K562 (cell line): ENCODE data around the gene SFXN5. TPM values are rescaled to one million over a fixed set of nuclear protein-coding genes. Genes with fewer than 3 reads are reported as not detected.
A peak's percentile ranks its signal among the peaks of the same experiment; 100 is the strongest.

Experiments
- ATAC-seq: fragments of 200-7000 bp; cut with Tn5 transposase; 3 replicates; pipeline ENCODE4 v1.9.1; 2020; ENCODE audit warnings: moderate library complexity
- BruUV-seq: library from RNA; stranded (reverse); fragments of 400-500 nt; replicated peaks from 2 replicates; lab custom pipeline; 2021; lab: Mats Ljungman, UMichigan
- CTCF ChIA-PET: fragments of 300-600 bp; formaldehyde crosslinking; extraction: SDS; loops from one replicate; lab custom pipeline; 2021; ENCODE audit warnings: low intra/inter-chr PET ratio; lab: Yijun Ruan, JAX
- POLR2A ChIA-PET: fragments of 300-600, 350-650 bp; sonication (Branson Sonifier 250); formaldehyde crosslinking; extraction: SDS; loops from one replicate; lab custom pipeline; 2021; ENCODE audit warnings: antibody characterized with exemption, inconsistent platforms; lab: Yijun Ruan, JAX
- DNase-seq, 4 experiments: peaks; one replicate each; pipeline versions ENCODE4 v3.0.0 to v3.0.0-alpha.2; 2011 to 2018; ENCODE audit warnings: low spot score in 3 of 4, mixed read lengths in 3 of 4; ENCODE audit errors: extremely low read depth in 1 of 4
- FAIRE-seq: peaks from 2 replicates; lab custom pipeline; 2011; peaks lifted over from hg19 to GRCh38; lab: Jason Lieb, UNC
- H2AFZ ChIP-seq: 2 replicates; pipeline ENCODE4 v1.6.0; 2011; ENCODE audit warnings: low read depth, low read length, control low read depth, inconsistent platforms
- H3K27ac ChIP-seq: fragments of 200-600 bp; 3 replicates; pipeline ENCODE4 v1.8.0; 2011; ENCODE audit warnings: low read depth, mild to moderate bottlenecking, control low read depth, inconsistent platforms, low read length, moderate library complexity, mixed read lengths; ENCODE audit errors: extremely low read depth
- H3K27me3 ChIP-seq, 2 experiments: fragments of 300-600 bp in 1 of 2; 2 replicates in 1 of 2; 3 replicates in 1 of 2; pipeline versions ENCODE4 v1.6.0 to v1.8.0; 2011; ENCODE audit warnings: inconsistent platforms in 2 of 2, low read length in 2 of 2, mild to moderate bottlenecking in 1 of 2, mixed read lengths in 1 of 2, moderate library complexity in 1 of 2; ENCODE audit not compliant: control insufficient read depth in 2 of 2, insufficient read depth in 2 of 2
- H3K36me3 ChIP-seq: fragments of 300-600 bp; 3 replicates; pipeline ENCODE4 v1.8.0; 2011; ENCODE audit warnings: mild to moderate bottlenecking, low read length, inconsistent platforms; ENCODE audit not compliant: control insufficient read depth, insufficient read depth
- H3K4me1 ChIP-seq, 2 experiments: fragments of 200-600 bp in 1 of 2; replicated peaks in 1 of 2; 2 replicates in 1 of 2; 3 replicates in 1 of 2; pipeline versions ENCODE4 v1.5.1 to v1.8.0; 2011; ENCODE audit warnings: inconsistent platforms in 2 of 2, low read length in 2 of 2, mild to moderate bottlenecking in 1 of 2, mixed read lengths in 1 of 2, moderate library complexity in 1 of 2; ENCODE audit not compliant: control insufficient read depth in 2 of 2, insufficient read depth in 2 of 2
- H3K4me2 ChIP-seq: 2 replicates; pipeline ENCODE4 v1.6.1; 2011; ENCODE audit warnings: low read length, control low read depth, inconsistent platforms, mixed read lengths; ENCODE audit not compliant: insufficient read depth
- H3K4me3 ChIP-seq: fragments of 200-600 bp; sonication (generic), shearing (Covaris generic); 2 replicates; pipeline ENCODE4 v1.5.1; 2016; ENCODE audit warnings: control low read depth, inconsistent platforms
- H3K79me2 ChIP-seq: fragments of 200-600 bp; 3 replicates; pipeline ENCODE4 v1.8.0; 2011; ENCODE audit warnings: low read length, inconsistent platforms; ENCODE audit not compliant: control insufficient read depth, insufficient read depth
- H3K9ac ChIP-seq, 2 experiments: 2 replicates each; pipeline versions ENCODE4 v1.6.0 to v1.6.1; 2011; ENCODE audit warnings: low read depth in 2 of 2, low read length in 2 of 2, control low read depth in 1 of 2, inconsistent platforms in 1 of 2, mild to moderate bottlenecking in 1 of 2, mixed read lengths in 1 of 2; ENCODE audit not compliant: insufficient read depth in 1 of 2
- H3K9me1 ChIP-seq: one replicate; pipeline ENCODE4 v1.6.0; 2011; ENCODE audit warnings: inconsistent platforms, mild to moderate bottlenecking, low read length, moderate library complexity; ENCODE audit not compliant: control insufficient read depth, insufficient read depth
- H3K9me3 ChIP-seq: replicated peaks from 2 replicates; pipeline ENCODE4 v1.5.1; 2011; ENCODE audit warnings: low read depth, low read length, inconsistent platforms; ENCODE audit not compliant: control insufficient read depth, insufficient read depth
- H4K20me1 ChIP-seq: replicated peaks from 2 replicates; pipeline ENCODE4 v1.6.1; 2011; ENCODE audit warnings: low read length, inconsistent platforms, mixed read lengths; ENCODE audit not compliant: control insufficient read depth, insufficient read depth
- HDGF ChIP-seq: fragments of 450-650 bp; IDR thresholded peaks from 2 replicates; pipeline ENCODE4 v1.6.1; 2016
- NRF1 ChIP-seq, 2 experiments: fragments of 450-650 bp; IDR thresholded peaks in 1 of 2; conservative IDR thresholded peaks in 1 of 2; 2 replicates each; pipeline ENCODE4 v1.6.1; 2014; ENCODE audit warnings: mild to moderate bottlenecking in 2 of 2
- SIX5 ChIP-seq, 2 experiments: IDR thresholded peaks; 2 replicates each; pipeline ENCODE4 v1.6.1; 2011; ENCODE audit warnings: low read length in 2 of 2, borderline replicate concordance in 1 of 2, low read depth in 1 of 2, mild to moderate bottlenecking in 1 of 2, moderate library complexity in 1 of 2; ENCODE audit not compliant: insufficient read depth in 1 of 2
- SOX6 ChIP-seq: fragments of 450-650 bp; IDR thresholded peaks from 2 replicates; pipeline ENCODE4 v1.6.1; 2014; ENCODE audit warnings: mild to moderate bottlenecking
- ZC3H8 ChIP-seq: fragments of 450-650 bp; IDR thresholded peaks from 2 replicates; pipeline ENCODE4 v1.6.1; 2017
- WGBS: fragments of 100-300 bp; shearing (Covaris generic); methylation state at CpG from one replicate; pipeline ENCODE4 v1.1.6; 2016; ENCODE audit warnings: low coverage, mixed read lengths; ENCODE audit not compliant: insufficient coverage; ENCODE audit errors: missing lambda C conversion rate; 5-methylcytosine and 5-hydroxymethylcytosine counted together
- in situ Hi-C: fragments of 300-500 bp; cut with MboI; formaldehyde crosslinking; loops from 4 replicates; pipeline ENCODE4 v1.15.0; 2018; ENCODE audit warnings: inconsistent platforms, mixed read lengths
- intact Hi-C: fragments of 100-400 bp; cut with micrococcal nuclease; formaldehyde crosslinking; loops from 2 replicates; pipeline ENCODE4 v1.14.2; 2022
- polyA plus RNA-seq, 8 experiments: library from polyadenylated mRNA; depleted of rRNA in 4 of 8; stranded (reverse) in 5 of 8; unstranded in 3 of 8; fragments of >200 nt; fragmentation: Nextera tagmentation in 2 of 8; fragmentation: Illumina TruSeq in 1 of 8; extraction: Ambion mirVana in 2 of 8; extraction: Trizol in 1 of 8; gene quantifications; 2 replicates each; pipeline versions ENCODE4 v1.2.1 to v1.2.3, GENCODE V29; 2011 to 2014; ENCODE audit warnings: inconsistent platforms in 1 of 8, missing spikeins in 1 of 8
- total RNA-seq, 7 experiments: library from RNA; depleted of rRNA in 6 of 7; stranded (reverse); fragments of >200 nt in 6 of 7; fragmentation: Illumina TruSeq in 2 of 7; extraction: Trizol in 2 of 7; gene quantifications; 2 replicates each; pipeline versions ENCODE4 v1.2.1 to v1.2.3, GENCODE V29; 2011 to 2021; ENCODE audit warnings: low replicate concordance in 1 of 7

The SFXN5 gene
- total and polyA plus RNA-seq, 9 of the 15 experiments (the other 6 are each of a cell fraction or from before 2014, with no cell fraction given): 8.3 to 22.6 (median 16.0) TPM

- no peak for TF ChIP-seq NRF1 (conservative IDR thresholded peaks at IDR 0.05 in 1 of 2, IDR thresholded peaks at IDR 0.05 in 1 of 2)
- 38% methylated on average over 14 of the region's 16 CpGs for WGBS
- no peak overlapping the region for H3K4me3 ChIP-seq
- intact Hi-C loops: no loop called here
- no peaks in the 10 kb centered on the region for H3K79me2 ChIP-seq
- H3K36me3 ChIP-seq: no peaks in the 10 kb centered on the region
- H3K9ac ChIP-seq: peak overlapping the region in 1 of 2 experiments; percentile 69; a peak in 1 of 4 replicates
- peaks cover 0 to 5% of the 10 kb centered on the region in 2 experiments; a peak in 2 of 5 replicates for H3K27me3 ChIP-seq
- ChIA-PET POLR2A (interaction anchor here (1.0 kb wide), 1 partner anchor 10 kb away, joined by 5 read pairs; the partner anchor contains the start of gene SFXN5), CTCF (interaction anchor here (0.6 kb wide), 1 partner anchor 77 kb away, joined by 3 read pairs; no protein-coding TSS in a partner anchor)
- no peak for FAIRE-seq
- H3K4me2 ChIP-seq: no peak overlapping the region
- no peak overlapping the region for H2AFZ ChIP-seq
- peak in 2 of 4 experiments; percentile 36 to 38 for DNase-seq
- H3K4me1 ChIP-seq: peaks cover 0 to 17% of the 10 kb centered on the region in 2 experiments; a peak in 4 of 5 replicates
- H3K9me1 ChIP-seq: no peaks in the 10 kb centered on the region
- in situ Hi-C loops: no loop called here
- ATAC-seq: no peak
- no peaks in the 10 kb centered on the region for H3K9me3 ChIP-seq
- H4K20me1 ChIP-seq: peaks cover 37% of the 10 kb centered on the region
- no TSS peak for BruUV-seq
- H3K27ac ChIP-seq: no peak overlapping the region
These were observed 9.7 kb upstream of the SFXN5 start for GRCh38 chr2:73081181-73081671.

- Histone ChIP-seq H4K20me1 (peaks cover 34% of the 10 kb centered on the region), H3K4me3 (no peak overlapping the region), H3K9ac (peak overlapping the region in 1 of 2 experiments; percentile 69; a peak in 2 of 4 replicates), H3K9me3 (no peaks in the 10 kb centered on the region), H3K9me1 (no peaks in the 10 kb centered on the region), H3K4me1 (peaks cover 0 to 22% of the 10 kb centered on the region in 2 experiments; a peak in 4 of 5 replicates), H3K27ac (no peak overlapping the region), H3K36me3 (no peaks in the 10 kb centered on the region), H3K79me2 (no peaks in the 10 kb centered on the region), H3K27me3 (peaks cover 0 to 5% of the 10 kb centered on the region in 2 experiments; a peak in 2 of 5 replicates), H2AFZ (no peak overlapping the region), H3K4me2 (no peak overlapping the region)
- POLR2A ChIA-PET: interaction anchor here (0.6 to 1.0 kb wide), 3 partner anchors 9 to 577 kb away, joined by 3 to 5 read pairs (median 3); partner anchors contain the start of gene SFXN5
- no peak for DNase-seq
- 42% methylated on average over 14 of the region's 31 CpGs for WGBS
- BruUV-seq: no TSS peak
- in situ Hi-C loops: no loop called here
- CTCF ChIA-PET: interaction anchor here (0.6 kb wide), 1 partner anchor 78 kb away, joined by 3 read pairs; no protein-coding TSS in a partner anchor
- intact Hi-C loops: no loop called here
- FAIRE-seq: no peak
- no peak for ATAC-seq
- TF ChIP-seq SOX6 (no peak), HDGF (no peak), SIX5 (IDR thresholded peaks at IDR 0.05; ENCODE audit: borderline replicate concordance in 1 of 2, insufficient read depth in 1 of 2, low read depth in 1 of 2, low read length in 2 of 2) (no peak), ZC3H8 (no peak)
These were observed 9.0 kb upstream of the SFXN5 start for GRCh38 chr2:73080321-73081131.
